H1 (cell line): ENCODE measurements around the gene HMGN2. TPM values are rescaled to one million over a fixed set of nuclear protein-coding genes. Genes with fewer than 3 reads are reported as not detected.

Experiments
- CTCF ChIA-PET: fragments of 300-600 bp; sonication (Branson Sonifier 250); formaldehyde crosslinking; loops from one replicate; lab custom pipeline; 2021; ENCODE audit not compliant: partially characterized antibody; lab: Charles Lee
- POLR2A ChIA-PET: fragments of 300-600 bp; sonication (Branson Sonifier 250); formaldehyde crosslinking; loops from one replicate; lab custom pipeline; 2021; ENCODE audit warnings: inconsistent platforms; ENCODE audit not compliant: partially characterized antibody; lab: Charles Lee
- DNase-seq, 2 experiments: peaks; one replicate each; pipeline versions ENCODE4 v3.0.0 to v3.0.0-alpha.2; 2010 to 2022; ENCODE audit warnings: low spot score in 2 of 2, low read depth in 1 of 2, mixed read lengths in 1 of 2
- FAIRE-seq: peaks from 2 replicates; lab custom pipeline; 2011; peaks lifted over from hg19 to GRCh38; lab: Jason Lieb, UNC
- H2AFZ ChIP-seq: 2 replicates; pipeline ENCODE4 v1.8.1; 2012; ENCODE audit warnings: low read length, inconsistent platforms
- H2AK5ac ChIP-seq: 2 replicates; pipeline ENCODE4 v1.6.1; 2013; ENCODE audit warnings: low read depth, low read length
- H2BK120ac ChIP-seq: replicated peaks from 2 replicates; pipeline ENCODE3; 2013; ENCODE audit warnings: low read depth, low read length, inconsistent platforms
- H2BK12ac ChIP-seq: 2 replicates; pipeline ENCODE4 v1.6.1; 2013; ENCODE audit warnings: low read depth, low read length
- H2BK15ac ChIP-seq: 2 replicates; pipeline ENCODE4 v1.6.1; 2013; ENCODE audit warnings: low read length
- H2BK20ac ChIP-seq: 2 replicates; pipeline ENCODE4 v1.6.1; 2013; ENCODE audit warnings: low read length
- H2BK5ac ChIP-seq: 2 replicates; pipeline ENCODE4 v1.6.1; 2013; ENCODE audit warnings: low read depth, low read length
- H3K14ac ChIP-seq: 2 replicates; pipeline ENCODE4 v1.6.1; 2013; ENCODE audit warnings: inconsistent platforms; ENCODE audit not compliant: insufficient read length
- H3K18ac ChIP-seq: 2 replicates; pipeline ENCODE4 v1.6.1; 2013; ENCODE audit warnings: low read length; ENCODE audit errors: extremely low read depth
- H3K23ac ChIP-seq: 2 replicates; pipeline ENCODE4 v1.6.1; 2013; ENCODE audit warnings: inconsistent platforms; ENCODE audit not compliant: insufficient read length
- H3K23me2 ChIP-seq: 2 replicates; pipeline ENCODE4 v1.6.1; 2013; ENCODE audit warnings: low read depth, low read length
- H3K27ac ChIP-seq: 2 replicates; pipeline ENCODE4 v1.6.1; 2011; ENCODE audit warnings: low read depth, low read length, inconsistent platforms
- H3K27me3 ChIP-seq, 4 experiments: replicated peaks in 1 of 4; 1 replicate in 1 of 4; 2 replicates in 3 of 4; pipeline versions ENCODE4 v1.6.1 to v1.8.1; 2011 to 2013; ENCODE audit warnings: low read length in 3 of 4, mild to moderate bottlenecking in 3 of 4, inconsistent platforms in 2 of 4, mixed read lengths in 2 of 4, moderate library complexity in 1 of 4; ENCODE audit not compliant: control insufficient read depth in 3 of 4, insufficient read depth in 3 of 4; ENCODE audit errors: extremely low read depth in 1 of 4
- H3K36me3 ChIP-seq, 4 experiments: 2 replicates each; pipeline versions ENCODE4 v1.6.1 to v1.8.1; 2011 to 2013; ENCODE audit warnings: mild to moderate bottlenecking in 4 of 4, low read length in 3 of 4, moderate library complexity in 2 of 4, control low read depth in 1 of 4, inconsistent platforms in 1 of 4; ENCODE audit not compliant: insufficient read depth in 4 of 4, control insufficient read depth in 2 of 4
- H3K4ac ChIP-seq: replicated peaks from 2 replicates; pipeline ENCODE3; 2013; ENCODE audit warnings: low read length, low read depth, mixed read lengths, inconsistent platforms; ENCODE audit not compliant: insufficient read length
- H3K4me1 ChIP-seq, 4 experiments: replicated peaks in 1 of 4; 1 replicate in 1 of 4; 2 replicates in 3 of 4; pipeline versions ENCODE4 v1.6.1 to v1.8.1; 2011 to 2013; ENCODE audit warnings: low read length in 3 of 4, inconsistent platforms in 2 of 4, mixed read lengths in 1 of 4; ENCODE audit not compliant: insufficient read depth in 4 of 4, control insufficient read depth in 3 of 4
- H3K4me2 ChIP-seq, 2 experiments: 2 replicates each; pipeline versions ENCODE4 v1.6.1 to v1.8.1; 2011 to 2013; ENCODE audit warnings: low read depth in 2 of 2, low read length in 2 of 2, control low read depth in 1 of 2, inconsistent platforms in 1 of 2, mild to moderate bottlenecking in 1 of 2; ENCODE audit not compliant: insufficient read depth in 1 of 2
- H3K4me3 ChIP-seq, 4 experiments: fragments of 200-600, 300-600 bp in 1 of 4; sonication (generic), shearing (Covaris generic), sonication (Bioruptor Twin) in 1 of 4; 2 replicates each; pipeline versions ENCODE4 v1.5.1 to v1.8.1; 2011 to 2016; ENCODE audit warnings: low read length in 4 of 4, low read depth in 3 of 4, control low read depth in 2 of 4, inconsistent platforms in 2 of 4, mild to moderate bottlenecking in 2 of 4, mixed read lengths in 1 of 4, moderate library complexity in 1 of 4; ENCODE audit not compliant: insufficient read depth in 2 of 4; ENCODE audit errors: extremely low read depth in 1 of 4
- H3K56ac ChIP-seq: replicated peaks from 2 replicates; pipeline ENCODE3; 2013; ENCODE audit warnings: low read depth, mild to moderate bottlenecking, mixed read lengths, low read length, inconsistent platforms; ENCODE audit not compliant: insufficient read length
- H3K79me1 ChIP-seq: 2 replicates; pipeline ENCODE4 v1.6.1; 2013; ENCODE audit warnings: low read depth, low read length, control low read depth
- H3K79me2 ChIP-seq, 2 experiments: 2 replicates each; pipeline versions ENCODE4 v1.6.1 to v1.8.1; 2012 to 2013; ENCODE audit warnings: low read length in 2 of 2, mild to moderate bottlenecking in 2 of 2, inconsistent platforms in 1 of 2; ENCODE audit not compliant: insufficient read depth in 2 of 2, control insufficient read depth in 1 of 2
- H3K9ac ChIP-seq, 4 experiments: replicated peaks in 1 of 4; 1 replicate in 1 of 4; 2 replicates in 3 of 4; pipeline versions ENCODE4 v1.6.1 to v1.8.1; 2011 to 2013; ENCODE audit warnings: low read depth in 3 of 4, low read length in 3 of 4, control low read depth in 2 of 4, mild to moderate bottlenecking in 2 of 4, moderate library complexity in 2 of 4, inconsistent platforms in 1 of 4; ENCODE audit errors: extremely low read depth in 1 of 4
- H3K9me3 ChIP-seq, 2 experiments: 2 replicates each; pipeline versions ENCODE4 v1.6.1 to v1.8.1; 2012 to 2013; ENCODE audit warnings: mild to moderate bottlenecking in 2 of 2, moderate library complexity in 2 of 2, control low read depth in 1 of 2, inconsistent platforms in 1 of 2, low read depth in 1 of 2, low read length in 1 of 2, mixed read lengths in 1 of 2; ENCODE audit not compliant: insufficient read depth in 2 of 2
- H4K20me1 ChIP-seq, 2 experiments: replicated peaks in 1 of 2; 2 replicates each; pipeline versions ENCODE3 to v1.8.1; 2011 to 2013; ENCODE audit warnings: inconsistent platforms in 2 of 2, low read length in 2 of 2, mild to moderate bottlenecking in 1 of 2; ENCODE audit not compliant: insufficient read depth in 2 of 2, control insufficient read depth in 1 of 2
- H4K5ac ChIP-seq: 2 replicates; pipeline ENCODE4 v1.6.1; 2013; ENCODE audit warnings: low read length, low read depth, mixed read lengths, inconsistent platforms; ENCODE audit not compliant: insufficient read length
- H4K8ac ChIP-seq: 2 replicates; pipeline ENCODE4 v1.8.0; 2013; ENCODE audit warnings: mild to moderate bottlenecking, moderate library complexity, low read length, inconsistent platforms; ENCODE audit not compliant: insufficient read depth; ENCODE audit errors: extremely low read depth
- H4K91ac ChIP-seq: replicated peaks from 2 replicates; pipeline ENCODE3; 2013; ENCODE audit warnings: low read length, mixed read lengths, inconsistent platforms; ENCODE audit not compliant: insufficient read length
- ATF3 ChIP-seq: IDR thresholded peaks from 2 replicates; pipeline ENCODE4 v1.6.1; 2011; ENCODE audit warnings: low read depth, mild to moderate bottlenecking, low read length; ENCODE audit not compliant: insufficient read depth
- CBX8 ChIP-seq: fragments of 300-800, 300-1000 bp; sonication (generic); IDR thresholded peaks from 2 replicates; pipeline ENCODE4 v1.7.1; 2016; ENCODE audit warnings: low read depth, low read length, borderline replicate concordance
- CTCF ChIP-seq, 3 experiments: IDR thresholded peaks; 1 replicate in 2 of 3; 2 replicates in 1 of 3; pipeline versions ENCODE4 v1.5.1 to v1.6.1; 2011; ENCODE audit warnings: low read length in 3 of 3, mild to moderate bottlenecking in 3 of 3, inconsistent platforms in 2 of 3, low read depth in 1 of 3, moderate library complexity in 1 of 3; ENCODE audit not compliant: insufficient read depth in 1 of 3; ENCODE audit errors: control extremely low read depth in 1 of 3
- EGR1 ChIP-seq: IDR thresholded peaks from 2 replicates; pipeline ENCODE4 v1.6.1; 2011; ENCODE audit warnings: low read depth, low read length, borderline replicate concordance
- FOSL1 ChIP-seq: IDR thresholded peaks from 2 replicates; pipeline ENCODE4 v1.6.1; 2011; ENCODE audit warnings: mild to moderate bottlenecking, low read depth, low read length, moderate library complexity; ENCODE audit not compliant: insufficient read depth
- GABPA ChIP-seq: IDR thresholded peaks from 2 replicates; pipeline ENCODE4 v1.6.1; 2011; ENCODE audit warnings: mild to moderate bottlenecking, low read length, moderate library complexity, borderline replicate concordance; ENCODE audit not compliant: insufficient read depth
- JUND ChIP-seq: IDR thresholded peaks from 2 replicates; pipeline ENCODE4 v1.6.1; 2011; ENCODE audit warnings: mild to moderate bottlenecking, improper control_type of control experiment, low read length
- RAD21 ChIP-seq, 2 experiments: IDR thresholded peaks in 1 of 2; conservative IDR thresholded peaks in 1 of 2; 2 replicates each; pipeline ENCODE4 v1.6.1; 2011; ENCODE audit warnings: low read depth in 2 of 2, low read length in 2 of 2, improper control_type of control experiment in 1 of 2, inconsistent platforms in 1 of 2, mild to moderate bottlenecking in 1 of 2, moderate library complexity in 1 of 2
- TAF7 ChIP-seq: optimal IDR thresholded peaks from 2 replicates; pipeline ENCODE3; 2011; ENCODE audit warnings: low read depth, mild to moderate bottlenecking, inconsistent platforms, low read length, moderate library complexity, borderline replicate concordance
- WGBS, 2 experiments: shearing (Covaris generic) in 1 of 2; methylation state at CpG; one replicate each; pipeline versions ENCODE4 v1.1.6 to v1.1.7; 2013 to 2015; ENCODE audit warnings: low lambda C conversion rate in 2 of 2, mixed read lengths in 2 of 2, inconsistent platforms in 1 of 2, low coverage in 1 of 2, missing lambda C conversion rate in 1 of 2; ENCODE audit not compliant: insufficient replicate concordance in 2 of 2, insufficient coverage in 1 of 2, insufficient read length in 1 of 2; ENCODE audit errors: extremely low coverage in 1 of 2, missing lambda C conversion rate in 1 of 2; 5-methylcytosine and 5-hydroxymethylcytosine counted together
- polyA plus RNA-seq, 7 experiments: library from polyadenylated mRNA; depleted of rRNA in 3 of 7; stranded (reverse) in 5 of 7; unstranded in 2 of 7; fragments of >200 nt in 5 of 7; fragments of 200-250 nt in 2 of 7; gene quantifications; 1 replicate in 5 of 7; 2 replicates in 1 of 7; 4 replicates in 1 of 7; pipeline versions ENCODE4 v1.2.1 to v1.2.3, GENCODE V29; 2011 to 2013; ENCODE audit warnings: missing spikeins in 2 of 7, mixed read lengths in 2 of 7
- total RNA-seq: library from RNA; stranded (reverse); fragmentation: NEBNext Ultra II Directional; extraction: Animal tissue kit (Norgen Biotek cat#: 25700); gene quantifications from 2 replicates; pipeline ENCODE4 v1.2.1, GENCODE V29; 2021

The HMGN2 gene
- total and polyA plus RNA-seq, 2 of the 8 experiments (the other 6 are each of a cell fraction or from before 2014, with no cell fraction given): 254 to 453 TPM

- Histone ChIP-seq H3K79me2 (peaks cover 0 to 12% of the 10 kb centered on the region in 2 experiments; a peak in 2 of 4 replicates), H3K4me1 (peaks cover 0 to 4% (median 2%) of the 10 kb centered on the region in 4 experiments; a peak in 5 of 7 replicates), H3K4me3 (peak overlapping the region; percentile 62 to 86 (median 83)), H3K9ac (peak overlapping the region; percentile 36 to 89 (median 60); a peak in 6 of 7 replicates), H4K8ac (no peak overlapping the region), H2BK20ac (no peak overlapping the region), H2BK12ac (no peak overlapping the region), H3K36me3 (peaks cover 6 to 29% (median 13%) of the 10 kb centered on the region in 4 experiments), H3K9me3 (no peaks in the 10 kb centered on the region), H3K79me1 (0 out of 2 replicates have a peak, but pooled peaks cover 5% of the 10 kb centered on the region), H2AK5ac (no peak overlapping the region), H3K4me2 (peak overlapping the region; percentile 80 to 81), H2AFZ (no peak overlapping the region), H2BK120ac (no peak overlapping the region), H4K20me1 (no peaks in the 10 kb centered on the region), H2BK5ac (no peak overlapping the region), H2BK15ac (no peak overlapping the region), H4K5ac (no peak overlapping the region), H3K14ac (no peak overlapping the region), H3K4ac (no peak overlapping the region), H3K23me2 (peaks cover 11% of the 10 kb centered on the region), H3K27ac (no peak overlapping the region), H4K91ac (no peak overlapping the region), H3K23ac (no peak overlapping the region), H3K56ac (no peak overlapping the region), H3K27me3 (no peaks in the 10 kb centered on the region), H3K18ac (no peak overlapping the region)
- ChIA-PET POLR2A (interaction anchor here (0.9 to 11.5 kb wide), 14 partner anchors 9 to 97 kb away, joined by 3 to 175 read pairs (median 6); partner anchors contain the start of genes HMGN2, LIN28A and RPS6KA1), CTCF (interaction anchor here (0.9 to 1.8 kb wide), 4 partner anchors 9 to 149 kb away, joined by 3 to 7 read pairs (median 5); no protein-coding TSS in a partner anchor)
- WGBS, 2 experiments: 73% methylated on average over 3 of the region's 3 CpGs; no CpG with 5 or more reads in 1 of the 2 experiments
- no peak for DNase-seq
- FAIRE-seq: no peak
- TF ChIP-seq RAD21 (IDR thresholded peaks at IDR 0.05 in 1 of 2, conservative IDR thresholded peaks at IDR 0.05 in 1 of 2; ENCODE audit: low read depth in 2 of 2, low read length in 2 of 2) (no peak), GABPA (no peak), FOSL1 (no peak), TAF7 (no peak), CTCF (IDR thresholded peaks at IDR 0.05; ENCODE audit: control extremely low read depth in 1 of 3, insufficient read depth in 1 of 3, low read depth in 1 of 3, low read length in 3 of 3) (no peak), EGR1 (no peak), JUND (no peak), CBX8 (no peak), ATF3 (no peak)
These were observed 39.4 kb upstream of the HMGN2 start for GRCh38 chr1:26432793-26433192.
